Measurements from ENCODE around the gene GRIK3.

The GRIK3 gene

DNA sequence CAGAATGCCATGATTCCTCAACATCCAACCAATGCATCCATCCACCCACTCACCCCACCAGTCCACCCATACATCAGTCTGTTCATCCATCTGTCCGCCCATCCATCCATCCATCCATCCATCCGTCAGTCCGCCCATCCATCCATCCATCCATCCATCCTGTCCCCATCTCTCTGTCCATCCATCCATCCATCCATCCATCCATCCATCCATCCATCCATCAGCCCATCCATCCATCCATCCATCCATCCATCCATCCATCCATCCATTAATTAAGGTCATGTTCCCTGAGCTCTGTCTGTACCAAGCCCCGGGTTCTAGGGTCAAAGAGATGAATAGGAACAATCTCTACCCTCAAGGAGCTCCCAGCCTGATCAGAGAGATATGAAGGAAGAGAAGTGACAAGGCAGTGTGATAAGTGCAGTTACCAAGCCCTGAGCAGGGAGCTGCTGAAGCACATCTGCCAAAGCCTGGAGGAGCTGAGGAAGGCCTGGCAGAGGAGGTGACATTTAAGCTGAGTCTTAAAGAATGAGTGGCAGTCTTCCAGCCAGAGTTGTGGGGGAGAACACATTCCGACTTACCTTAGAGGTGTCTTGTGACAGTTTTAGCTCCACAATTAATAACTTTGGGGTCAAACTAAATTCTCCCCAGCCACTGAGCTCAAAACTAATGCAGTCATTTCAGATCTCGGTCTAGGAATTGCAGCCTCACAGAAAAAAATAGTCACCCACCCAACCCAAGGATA lies 47.9 kb downstream of the GRIK3 start:
- H3K4me1 ChIP-seq, result no peaks in the 10 kb centered on the region
- DNase-seq, result no peak
- TF ChIP-seq, protein P1, sequence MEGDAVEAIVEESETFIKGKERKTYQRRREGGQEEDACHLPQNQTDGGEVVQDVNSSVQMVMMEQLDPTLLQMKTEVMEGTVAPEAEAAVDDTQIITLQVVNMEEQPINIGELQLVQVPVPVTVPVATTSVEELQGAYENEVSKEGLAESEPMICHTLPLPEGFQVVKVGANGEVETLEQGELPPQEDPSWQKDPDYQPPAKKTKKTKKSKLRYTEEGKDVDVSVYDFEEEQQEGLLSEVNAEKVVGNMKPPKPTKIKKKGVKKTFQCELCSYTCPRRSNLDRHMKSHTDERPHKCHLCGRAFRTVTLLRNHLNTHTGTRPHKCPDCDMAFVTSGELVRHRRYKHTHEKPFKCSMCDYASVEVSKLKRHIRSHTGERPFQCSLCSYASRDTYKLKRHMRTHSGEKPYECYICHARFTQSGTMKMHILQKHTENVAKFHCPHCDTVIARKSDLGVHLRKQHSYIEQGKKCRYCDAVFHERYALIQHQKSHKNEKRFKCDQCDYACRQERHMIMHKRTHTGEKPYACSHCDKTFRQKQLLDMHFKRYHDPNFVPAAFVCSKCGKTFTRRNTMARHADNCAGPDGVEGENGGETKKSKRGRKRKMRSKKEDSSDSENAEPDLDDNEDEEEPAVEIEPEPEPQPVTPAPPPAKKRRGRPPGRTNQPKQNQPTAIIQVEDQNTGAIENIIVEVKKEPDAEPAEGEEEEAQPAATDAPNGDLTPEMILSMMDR (IDR thresholded peaks at IDR 0.05; ENCODE audit: low read depth, low read length), result no peak
- H3K27me3 ChIP-seq, result no peaks in the 10 kb centered on the region
- H3K36me3 ChIP-seq, result no peaks in the 10 kb centered on the region
- no peak overlapping the region for H3K4me3 ChIP-seq (ENCODE audit: low read depth, low read length)
- H3K9me3 ChIP-seq, result no peaks in the 10 kb centered on the region

DNA sequence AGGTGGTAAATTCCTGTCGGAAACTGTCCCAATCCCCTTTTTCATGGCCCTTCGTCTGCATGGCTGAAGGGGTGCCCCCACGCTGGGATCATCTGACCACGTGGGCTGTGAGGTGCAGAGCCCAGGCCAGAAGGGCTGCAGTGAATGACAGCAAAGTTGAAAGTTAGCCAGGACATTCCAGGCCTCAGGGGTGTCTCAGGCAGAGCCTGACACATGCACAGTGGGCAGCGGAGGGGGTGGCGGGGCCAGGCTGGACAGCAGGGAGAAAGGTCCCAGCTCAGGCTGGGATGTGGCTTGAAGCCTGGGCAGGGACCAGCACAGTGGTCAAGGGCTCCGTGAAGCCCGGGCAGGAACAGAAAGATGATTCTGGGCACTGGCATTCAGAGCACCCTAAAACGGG lies 49.6 kb downstream of the GRIK3 start:
- TF ChIP-seq, protein P1 (IDR thresholded peaks at IDR 0.05; ENCODE audit: low read depth, low read length), result no peak
- no peaks in the 10 kb centered on the region for H3K4me1 ChIP-seq
- H3K9me3 ChIP-seq, result no peaks in the 10 kb centered on the region
- DNase-seq, result no peak
- no peak overlapping the region for H3K4me3 ChIP-seq (ENCODE audit: low read depth, low read length)
- no peaks in the 10 kb centered on the region for H3K27me3 ChIP-seq
- no peaks in the 10 kb centered on the region for H3K36me3 ChIP-seq

DNA sequence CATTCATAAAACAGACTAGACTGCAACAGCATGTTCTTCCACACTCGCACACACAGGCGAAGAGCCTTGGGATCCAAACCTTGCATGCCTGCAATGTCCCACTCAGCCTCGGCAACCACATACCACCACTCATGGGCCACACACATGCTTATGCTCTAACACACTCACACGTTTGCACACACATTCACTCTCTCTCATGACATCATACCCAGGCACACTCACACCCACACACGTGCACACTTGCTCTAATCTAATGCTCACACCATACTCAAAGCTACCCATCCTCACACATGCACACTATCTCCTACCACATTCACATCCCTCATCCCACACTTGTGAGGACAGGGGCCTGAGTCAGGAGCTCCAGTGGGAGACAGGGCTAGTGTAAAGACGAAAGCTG lies 50.3 kb downstream of the GRIK3 start:
- H3K4me1 ChIP-seq, result no peaks in the 10 kb centered on the region
- no peaks in the 10 kb centered on the region for H3K36me3 ChIP-seq
- no peaks in the 10 kb centered on the region for H3K9me3 ChIP-seq
- no peak for DNase-seq
- no peak overlapping the region for H3K4me3 ChIP-seq (ENCODE audit: low read depth, low read length)
- H3K27me3 ChIP-seq, result no peaks in the 10 kb centered on the region
- TF ChIP-seq, protein P1 (IDR thresholded peaks at IDR 0.05; ENCODE audit: low read depth, low read length), result no peak

DNA sequence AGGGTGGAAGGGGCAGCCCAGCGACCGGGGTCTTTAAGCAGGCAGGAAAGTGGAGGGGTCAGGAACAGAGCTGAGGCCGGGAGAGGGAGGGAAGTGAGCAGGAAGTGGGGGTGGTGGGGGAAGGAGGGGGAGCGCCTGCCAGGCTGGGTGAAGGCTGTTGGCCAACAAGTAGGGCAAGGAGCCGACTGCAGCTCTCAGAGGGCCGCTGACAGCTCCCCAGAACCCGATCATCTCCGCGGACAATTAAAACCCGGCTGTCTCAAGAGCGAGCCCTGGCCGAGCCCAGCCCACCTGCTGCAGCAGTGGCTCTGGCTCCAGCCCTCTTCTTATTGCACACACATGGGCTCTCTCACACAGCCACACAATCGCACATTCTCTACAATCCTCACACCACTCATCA lies 51.6 kb downstream of the GRIK3 start:
- no peak overlapping the region for H3K4me3 ChIP-seq (ENCODE audit: low read depth, low read length)
- TF ChIP-seq, protein P1 (IDR thresholded peaks at IDR 0.05; ENCODE audit: low read depth, low read length), result no peak
- H3K27me3 ChIP-seq, result no peaks in the 10 kb centered on the region
- H3K36me3 ChIP-seq, result no peaks in the 10 kb centered on the region
- DNase-seq, result no peak
- H3K9me3 ChIP-seq, result no peaks in the 10 kb centered on the region
- no peaks in the 10 kb centered on the region for H3K4me1 ChIP-seq

DNA sequence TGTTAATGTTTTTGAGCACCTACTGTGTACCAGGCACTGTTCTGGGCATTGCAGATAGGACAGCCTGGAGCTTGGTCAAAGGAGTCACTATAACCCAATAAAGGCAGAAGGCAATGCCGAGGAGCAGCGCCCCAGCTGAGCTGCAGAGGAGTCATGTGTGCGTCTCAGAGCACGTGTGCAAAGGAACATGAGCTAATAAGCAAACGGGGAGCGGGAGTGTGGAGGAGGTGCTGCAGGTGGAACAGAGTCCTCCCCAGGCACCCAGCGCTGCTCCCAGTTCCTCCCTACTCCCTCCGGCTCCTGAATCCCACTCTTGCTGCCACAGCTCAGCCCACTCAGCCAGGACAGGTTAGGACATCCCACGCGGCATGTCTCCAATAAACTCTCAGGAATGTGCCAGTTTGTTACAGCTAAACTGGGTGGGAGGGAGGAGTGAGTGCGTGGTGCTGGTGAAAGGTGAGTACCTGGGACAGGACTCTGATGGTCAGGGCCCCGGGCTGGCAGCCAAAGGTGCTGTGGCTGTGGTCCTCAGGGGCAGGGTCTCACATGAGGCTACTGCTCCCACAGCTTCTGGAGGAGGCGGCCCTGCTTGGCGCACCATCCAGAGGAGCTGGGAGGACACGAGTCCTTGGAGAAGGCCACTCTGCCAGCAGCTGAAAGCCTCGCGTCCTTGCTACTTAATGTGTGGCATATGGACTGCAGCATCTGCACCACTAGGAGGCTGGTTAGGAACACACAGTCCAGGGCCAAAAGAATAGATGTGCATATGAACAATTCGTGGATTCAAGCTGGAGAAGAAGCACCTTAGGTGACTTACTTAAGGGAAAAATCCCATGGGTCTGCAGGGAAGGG lies 52.3 kb downstream of the GRIK3 start:
- DNase-seq, result no peak
- H3K4me3 ChIP-seq (ENCODE audit: low read depth, low read length), result no peak overlapping the region
- no peaks in the 10 kb centered on the region for H3K4me1 ChIP-seq
- no peaks in the 10 kb centered on the region for H3K9me3 ChIP-seq
- no peaks in the 10 kb centered on the region for H3K36me3 ChIP-seq
- TF ChIP-seq, protein P1 (IDR thresholded peaks at IDR 0.05; ENCODE audit: low read depth, low read length), result peak; percentile 13; the same call in 1 of the 2 replicates
- H3K27me3 ChIP-seq, result no peaks in the 10 kb centered on the region

DNA sequence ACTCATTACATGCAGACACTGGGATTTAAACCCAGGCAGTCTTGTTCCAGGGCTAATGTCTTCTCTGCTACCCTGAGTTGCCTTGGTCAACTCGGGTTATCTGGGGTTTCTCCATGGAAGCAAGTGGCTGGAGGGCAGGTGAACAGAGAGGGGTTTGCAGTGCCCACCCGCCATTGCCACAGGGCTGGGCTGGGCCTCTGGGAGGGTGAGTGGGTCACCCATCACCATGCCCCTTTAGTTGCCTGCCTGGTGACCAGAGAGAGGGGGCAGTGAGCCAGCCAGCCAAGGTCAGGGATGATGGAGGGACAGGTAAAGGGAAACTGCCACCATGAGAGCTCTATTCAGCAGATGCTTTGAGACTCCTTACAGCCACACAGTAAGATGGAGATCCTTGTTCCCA lies 53.2 kb downstream of the GRIK3 start:
- H3K4me1 ChIP-seq, result no peaks in the 10 kb centered on the region
- TF ChIP-seq, protein P1 (IDR thresholded peaks at IDR 0.05; ENCODE audit: low read depth, low read length), result no peak
- H3K36me3 ChIP-seq, result no peaks in the 10 kb centered on the region
- no peak for DNase-seq
- H3K4me3 ChIP-seq (ENCODE audit: low read depth, low read length), result no peak overlapping the region
- no peaks in the 10 kb centered on the region for H3K27me3 ChIP-seq
- no peaks in the 10 kb centered on the region for H3K9me3 ChIP-seq
